ENCODE data around the gene DAZAP2. TPM values are rescaled to one million over a fixed set of nuclear protein-coding genes. Genes with fewer than 3 reads are reported as not detected.

Gene DAZAP2
- total and polyA plus RNA-seq, 2 of the 13 experiments (the other 11 are each of a cell fraction or from before 2014, with no cell fraction given), result 64.5 to 222 TPM

- CTCF ChIA-PET (ENCODE audit: low intra/inter-chr PET ratio, low total read pairs), result no interaction called here
- BruUV-seq (replicated peaks), result no TSS peak
- Histone ChIP-seq H3K4me3 (replicated peaks in 1 of 3; ENCODE audit: insufficient read depth in 1 of 3, low read depth in 2 of 3, low read length in 3 of 3) (no peak overlapping the region), H3K27ac (ENCODE audit: extremely low read length, insufficient read depth, low read length) (no peak overlapping the region), H3K9ac (ENCODE audit: insufficient read depth, low read depth, low read length) (no peak overlapping the region), H4K20me1 (ENCODE audit: insufficient read depth, low read length) (no peaks in the 10 kb centered on the region), H3K79me2 (ENCODE audit: insufficient read depth, low read length) (no peaks in the 10 kb centered on the region), H3K36me3 (replicated peaks in 1 of 2; ENCODE audit: control insufficient read depth in 1 of 2, insufficient read depth in 2 of 2, low read length in 2 of 2) (no peaks in the 10 kb centered on the region), H2AFZ (ENCODE audit: low read length) (no peak overlapping the region), H3K9me3 (ENCODE audit: low read length) (no peaks in the 10 kb centered on the region), H3K4me1 (ENCODE audit: insufficient read depth, low read length) (peaks cover 11% of the 10 kb centered on the region; the same call in 1 of the 2 replicates), H3K4me2 (ENCODE audit: low read depth, low read length) (no peak overlapping the region), H3K27me3 (ENCODE audit: control insufficient read depth in 1 of 2, insufficient read depth in 2 of 2, low read length in 2 of 2) (no peaks in the 10 kb centered on the region)
- no peak for ATAC-seq
- no peak for DNase-seq (ENCODE audit: low spot score)
- intact Hi-C loops (cut with micrococcal nuclease; ENCODE audit: unreplicated experiment), result no loop called here
- in situ Hi-C loops (cut with HindIII; ENCODE audit: extremely low pct_ligation_motif_present, low pct_unique_long_range_greater_than_20kb), result no loop called here
- TF ChIP-seq AKNA (CRISPR knock-in tag; IDR thresholded peaks at IDR 0.05; ENCODE audit: borderline replicate concordance) (no peak), ZNF607 (CRISPR knock-in tag; IDR thresholded peaks at IDR 0.05; ENCODE audit: borderline replicate concordance) (no peak), AHR (CRISPR knock-in tag; IDR thresholded peaks at IDR 0.05) (no peak), SRY (CRISPR knock-in tag; IDR thresholded peaks at IDR 0.05) (no peak), SOX6 (IDR thresholded peaks at IDR 0.05) (no peak), SOX6 (CRISPR knock-in tag; IDR thresholded peaks at IDR 0.05) (no peak)
- TF ChIP-seq, protein P1, sequence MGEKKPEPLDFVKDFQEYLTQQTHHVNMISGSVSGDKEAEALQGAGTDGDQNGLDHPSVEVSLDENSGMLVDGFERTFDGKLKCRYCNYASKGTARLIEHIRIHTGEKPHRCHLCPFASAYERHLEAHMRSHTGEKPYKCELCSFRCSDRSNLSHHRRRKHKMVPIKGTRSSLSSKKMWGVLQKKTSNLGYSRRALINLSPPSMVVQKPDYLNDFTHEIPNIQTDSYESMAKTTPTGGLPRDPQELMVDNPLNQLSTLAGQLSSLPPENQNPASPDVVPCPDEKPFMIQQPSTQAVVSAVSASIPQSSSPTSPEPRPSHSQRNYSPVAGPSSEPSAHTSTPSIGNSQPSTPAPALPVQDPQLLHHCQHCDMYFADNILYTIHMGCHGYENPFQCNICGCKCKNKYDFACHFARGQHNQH (CRISPR knock-in tag; IDR thresholded peaks at IDR 0.05), result no peak
- POLR2A ChIA-PET, result no interaction called here
- no peak for FAIRE-seq
Measured at GRCh38 chr12:51232642-51233041, 6.0 kb upstream of the DAZAP2 start.

Measured in HepG2 (cell line).